IgD-negative memory B cell (primary cell): ENCODE data around the gene TEX264. TPM values are rescaled to one million over a fixed set of nuclear protein-coding genes. Genes with fewer than 3 reads are reported as not detected.
"Not testable (repeated sequence)": the region's sequence is repeated elsewhere in the genome, so short reads cannot be mapped to it uniquely, and the experiment has no call there.

Experiments used
- H3K27ac Mint-ChIP-seq, 3 donors: one replicate each; pipeline ENCODE4 v1.8.0; 2020 to 2022; ENCODE audit warnings: mild to moderate bottlenecking in 3 of 3, mixed read lengths in 3 of 3, moderate library complexity in 1 of 3
- H3K27me3 Mint-ChIP-seq: one replicate; pipeline ENCODE4 v1.8.0; 2021; ENCODE audit warnings: mixed read lengths
- H3K36me3 Mint-ChIP-seq: one replicate; pipeline ENCODE4 v1.8.0; 2020; ENCODE audit warnings: mild to moderate bottlenecking, mixed read lengths
- H3K4me1 Mint-ChIP-seq, 3 donors: one replicate each; pipeline ENCODE4 v1.8.0; 2020 to 2022; ENCODE audit warnings: mixed read lengths in 3 of 3, mild to moderate bottlenecking in 1 of 3
- H3K4me3 Mint-ChIP-seq, 4 donors: one replicate each; pipeline ENCODE4 v1.8.0; 2020 to 2022; ENCODE audit warnings: mild to moderate bottlenecking in 4 of 4, mixed read lengths in 4 of 4, moderate library complexity in 3 of 4
- H3K9me3 Mint-ChIP-seq, 3 donors: one replicate each; pipeline ENCODE4 v1.8.0; 2020 to 2021; ENCODE audit warnings: mixed read lengths in 3 of 3, mild to moderate bottlenecking in 1 of 3
- polyA plus RNA-seq: library from polyadenylated mRNA; unstranded; fragments of 300-500 nt; fragmentation: Illumina TruSeq; gene quantifications from one replicate; pipeline ENCODE4 v1.2.3, GENCODE V29; 2021

Gene TEX264
- polyA plus RNA-seq, 1 donor from 2014 or later: 100 TPM

DNA sequence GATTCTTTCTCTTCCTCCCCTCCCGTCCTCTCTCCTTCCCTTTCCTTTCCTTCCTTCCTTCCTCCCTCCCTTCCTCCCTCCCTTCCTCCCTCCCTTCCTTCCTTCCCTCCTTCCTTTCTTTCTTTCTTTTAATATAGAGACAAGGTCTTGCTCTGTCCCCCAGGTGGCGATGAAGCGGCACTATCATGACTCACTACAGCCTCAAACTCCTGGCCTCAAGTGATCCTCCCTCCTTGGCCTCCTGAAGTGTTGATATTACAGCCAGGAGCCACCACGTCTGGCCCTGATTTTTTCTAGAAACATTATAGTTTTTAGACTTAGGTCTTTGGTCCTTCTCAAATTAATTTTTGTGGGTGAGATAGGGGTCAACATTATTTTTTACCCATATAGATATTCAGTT is 51.3 kb downstream of the TEX264 start:
- Mint-ChIP-seq H3K27ac (no peak overlapping the region), H3K36me3 (peaks cover 3% of the 10 kb centered on the region), H3K4me3 (no peak overlapping the region), H3K4me1 (peaks cover 2 to 17% (median 7%) of the 10 kb centered on the region in 3 donors), H3K27me3 (no peaks in the 10 kb centered on the region), H3K9me3 (no peaks in the 10 kb centered on the region)

DNA sequence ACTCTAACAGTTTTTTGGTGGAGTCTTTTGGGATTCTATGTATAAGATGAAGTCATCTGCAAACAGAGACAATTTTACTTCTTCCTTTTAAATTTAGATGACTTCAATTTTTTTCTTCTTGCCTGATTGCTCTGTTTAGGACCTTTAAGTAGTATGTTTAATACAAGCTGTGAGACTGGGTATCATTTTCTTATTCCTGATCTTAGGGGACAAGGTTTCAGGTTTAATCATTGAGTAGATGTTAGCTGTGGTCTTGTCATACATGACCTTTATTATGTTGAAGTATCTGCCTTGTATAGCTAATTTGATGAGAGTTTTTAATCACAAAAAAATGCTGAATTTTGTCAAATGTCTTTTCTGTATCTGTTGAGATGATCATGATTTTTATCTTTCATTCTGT is 56.4 kb downstream of the TEX264 start:
- no peaks in the 10 kb centered on the region for H3K36me3 Mint-ChIP-seq
- no peaks in the 10 kb centered on the region for H3K9me3 Mint-ChIP-seq
- H3K27me3 Mint-ChIP-seq: no peaks in the 10 kb centered on the region
- H3K4me1 Mint-ChIP-seq: no peaks in the 10 kb centered on the region
- H3K27ac Mint-ChIP-seq: no peak overlapping the region
- no peak overlapping the region for H3K4me3 Mint-ChIP-seq

DNA sequence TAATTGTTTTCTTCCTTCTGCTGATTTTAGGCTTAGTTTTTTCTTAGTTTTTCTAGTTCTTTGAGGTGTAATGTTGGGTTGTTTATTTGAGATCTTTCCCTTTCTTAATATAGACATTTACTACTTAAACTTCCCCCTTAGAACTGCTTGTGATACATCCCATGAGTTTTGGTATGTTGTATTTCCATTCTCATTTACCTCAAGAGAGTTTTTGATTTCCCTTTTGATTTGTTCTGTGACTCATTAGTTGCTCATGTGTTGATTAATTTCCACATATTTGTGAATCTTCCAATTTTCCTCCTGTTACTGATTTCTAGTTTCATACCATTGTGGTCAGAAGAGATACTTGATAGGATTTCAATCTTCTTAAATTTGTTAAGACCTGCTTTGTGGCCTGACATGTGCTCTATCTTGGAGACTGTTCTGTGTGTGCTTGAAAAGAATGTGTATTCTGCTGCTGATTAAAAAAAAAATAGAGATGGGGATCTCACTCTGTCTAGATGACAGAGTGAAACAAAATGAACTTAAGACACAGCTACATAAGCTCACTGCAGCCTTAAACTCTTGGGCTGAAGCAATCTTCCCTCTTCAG is 58.1 kb downstream of the TEX264 start:
- Mint-ChIP-seq H3K9me3 (peaks cover 0 to 4% (median 3%) of the 10 kb centered on the region in 3 donors), H3K27me3 (peaks cover 3% of the 10 kb centered on the region), H3K36me3 (no peaks in the 10 kb centered on the region), H3K4me1 (no peaks in the 10 kb centered on the region), H3K27ac (no peak overlapping the region), H3K4me3 (no peak overlapping the region)

DNA sequence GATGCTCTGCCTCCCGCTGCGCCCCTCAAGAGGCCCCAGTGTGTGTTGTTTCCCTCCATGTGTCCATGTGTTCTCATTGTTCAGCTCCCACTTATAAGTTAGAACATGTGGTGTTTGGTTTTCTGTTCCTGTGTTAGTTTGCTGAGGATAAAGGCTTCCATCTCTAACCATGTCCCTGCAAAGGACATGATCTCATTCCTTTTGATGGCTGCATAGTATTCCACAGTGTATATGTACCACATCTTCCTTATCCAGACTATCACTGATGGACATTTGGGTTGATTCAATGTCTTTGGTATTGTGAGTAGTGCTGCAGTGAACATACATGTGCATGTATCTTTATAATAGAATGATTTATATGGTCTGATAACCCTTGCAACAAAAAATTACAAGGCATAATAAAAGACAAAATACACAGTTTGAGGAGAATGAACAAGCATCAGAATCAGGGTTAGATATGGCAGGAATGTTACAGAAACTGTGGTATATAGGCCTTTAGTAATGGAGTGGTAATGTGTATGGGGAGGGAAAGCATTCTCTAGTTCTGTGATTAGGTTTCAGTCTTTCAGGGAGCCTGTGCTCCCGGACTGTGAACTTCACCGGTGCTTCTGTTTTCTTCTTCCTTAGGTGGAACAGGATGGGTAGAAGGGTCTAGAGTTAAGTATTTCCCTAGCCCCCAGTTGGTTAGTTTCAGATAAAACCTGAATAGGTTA is 63.0 kb downstream of the TEX264 start:
- Mint-ChIP-seq H3K27ac (no peak overlapping the region), H3K4me1 (no peaks in the 10 kb centered on the region), H3K4me3 (no peak overlapping the region), H3K36me3 (no peaks in the 10 kb centered on the region), H3K9me3 (peaks cover 0 to 4% (median 3%) of the 10 kb centered on the region in 3 donors), H3K27me3 (peaks cover 19% of the 10 kb centered on the region)

DNA sequence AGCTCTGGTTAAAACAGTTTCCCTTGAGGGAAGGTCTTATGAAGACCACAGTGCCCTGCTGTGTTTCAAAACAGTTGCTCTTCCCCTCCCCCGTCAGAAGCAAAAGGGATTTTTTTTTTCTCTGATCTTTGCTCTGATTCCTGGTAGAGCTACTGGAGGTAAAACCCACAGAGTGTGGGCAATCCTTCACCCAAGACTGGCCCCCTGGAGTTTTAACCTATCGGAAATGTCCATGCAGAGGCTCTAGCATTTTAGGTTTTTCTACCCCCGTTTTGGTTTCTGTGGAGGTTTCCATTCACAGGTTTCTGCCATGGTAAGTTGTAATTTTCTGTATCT is 63.5 kb downstream of the TEX264 start:
- Mint-ChIP-seq H3K36me3 (no peaks in the 10 kb centered on the region), H3K27me3 (peaks cover 19% of the 10 kb centered on the region), H3K4me1 (no peaks in the 10 kb centered on the region), H3K4me3 (no peak overlapping the region), H3K9me3 (peaks cover 0 to 4% (median 3%) of the 10 kb centered on the region in 3 donors), H3K27ac (no peak overlapping the region)

DNA sequence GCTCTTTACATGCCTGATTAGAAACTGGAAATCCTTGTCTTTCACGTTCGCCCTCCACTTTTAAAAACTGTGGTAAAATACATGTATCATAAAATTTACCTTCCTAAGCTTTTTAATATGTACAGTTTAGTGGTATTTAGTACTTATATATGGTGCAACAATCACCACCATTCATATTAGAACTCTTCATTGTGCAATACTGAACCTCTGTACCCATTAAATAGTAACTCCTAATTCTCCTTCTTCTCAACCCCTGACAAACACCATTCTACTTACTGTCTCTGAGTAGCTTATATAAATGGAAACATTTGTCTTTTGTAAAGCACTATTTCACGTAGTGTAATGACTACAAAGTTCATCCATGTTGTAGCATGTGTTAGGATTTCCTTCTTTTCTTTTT is 64.0 kb downstream of the TEX264 start:
- H3K9me3 Mint-ChIP-seq: peaks cover 0 to 4% (median 3%) of the 10 kb centered on the region in 3 donors
- H3K36me3 Mint-ChIP-seq: no peaks in the 10 kb centered on the region
- no peaks in the 10 kb centered on the region for H3K4me1 Mint-ChIP-seq
- no peak overlapping the region for H3K4me3 Mint-ChIP-seq
- H3K27ac Mint-ChIP-seq: no peak overlapping the region
- peaks cover 19% of the 10 kb centered on the region for H3K27me3 Mint-ChIP-seq

DNA sequence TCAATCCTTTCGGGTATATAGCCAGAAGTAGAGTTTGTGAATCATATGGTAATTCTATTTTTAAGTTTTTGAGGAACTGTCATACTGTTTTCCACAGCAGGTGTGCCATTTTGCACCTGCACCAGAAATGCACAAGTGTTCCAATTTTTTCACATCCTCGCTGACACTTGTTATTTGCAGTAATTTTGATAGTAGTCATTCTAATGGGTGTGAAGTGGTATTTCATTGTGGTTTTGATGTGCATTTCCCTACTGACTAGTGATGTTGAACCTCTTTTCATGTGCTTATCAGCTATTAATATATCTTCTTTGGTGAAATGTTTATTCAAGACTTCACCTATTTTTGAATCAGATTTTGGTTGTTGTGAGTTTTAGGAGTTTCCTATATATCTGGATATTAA is 64.9 kb downstream of the TEX264 start:
- Mint-ChIP-seq H3K27ac (no peak overlapping the region), H3K4me3 (no peak overlapping the region), H3K9me3 (peaks cover 0 to 4% (median 3%) of the 10 kb centered on the region in 3 donors), H3K27me3 (peaks cover 22% of the 10 kb centered on the region), H3K36me3 (no peaks in the 10 kb centered on the region), H3K4me1 (no peaks in the 10 kb centered on the region)

DNA sequence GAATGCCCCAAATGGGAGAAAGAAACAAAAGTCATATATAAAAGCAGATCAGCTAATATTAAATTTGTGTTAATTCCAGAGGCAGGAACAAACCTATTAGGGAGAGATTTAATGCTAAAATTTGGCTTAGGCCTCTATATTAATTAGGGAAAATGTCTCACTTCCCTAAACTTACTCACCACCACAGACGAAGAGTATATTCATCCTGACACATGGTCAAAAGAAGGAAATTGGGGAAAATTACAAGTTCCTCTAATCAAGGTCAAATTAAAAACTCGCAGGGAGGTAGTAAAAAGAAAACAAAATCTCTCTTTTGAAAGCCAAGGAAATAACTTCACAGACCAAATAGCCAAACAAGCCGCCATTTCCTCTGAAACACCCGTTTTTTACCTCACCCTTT is 68.1 kb downstream of the TEX264 start:
- Mint-ChIP-seq H3K36me3 (no peaks in the 10 kb centered on the region), H3K4me3 (no peak overlapping the region), H3K27ac (no peak overlapping the region), H3K9me3 (peaks cover 0 to 3% (median under 1%) of the 10 kb centered on the region in 3 donors), H3K4me1 (peaks cover 0 to 2% (median 0%) of the 10 kb centered on the region in 3 donors), H3K27me3 (peaks cover 23% of the 10 kb centered on the region)

DNA sequence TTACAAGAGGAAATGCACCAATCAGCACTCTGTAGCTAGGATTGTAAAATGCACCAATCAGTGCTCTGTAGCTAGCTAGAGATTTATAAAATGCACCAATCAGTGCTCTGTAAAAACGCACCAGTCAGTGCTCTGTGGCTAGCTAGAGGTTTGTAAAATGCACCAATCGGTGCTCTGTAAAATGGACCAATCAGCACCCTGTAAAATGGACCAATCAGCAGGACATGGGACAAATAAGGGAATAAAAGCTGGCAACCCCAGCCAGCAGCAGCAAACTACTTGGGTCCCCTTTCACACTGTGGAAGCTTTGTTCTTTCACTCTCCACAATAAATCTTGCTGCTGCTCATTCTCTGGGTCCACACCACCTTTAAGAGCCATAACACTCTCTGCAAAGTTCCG is 71.3 kb downstream of the TEX264 start:
- not testable (repeated sequence) for H3K27ac Mint-ChIP-seq, H3K4me3 Mint-ChIP-seq, H3K9me3 Mint-ChIP-seq, H3K4me1 Mint-ChIP-seq, H3K36me3 Mint-ChIP-seq
- peaks cover 18% of the 10 kb centered on the region for H3K27me3 Mint-ChIP-seq

DNA sequence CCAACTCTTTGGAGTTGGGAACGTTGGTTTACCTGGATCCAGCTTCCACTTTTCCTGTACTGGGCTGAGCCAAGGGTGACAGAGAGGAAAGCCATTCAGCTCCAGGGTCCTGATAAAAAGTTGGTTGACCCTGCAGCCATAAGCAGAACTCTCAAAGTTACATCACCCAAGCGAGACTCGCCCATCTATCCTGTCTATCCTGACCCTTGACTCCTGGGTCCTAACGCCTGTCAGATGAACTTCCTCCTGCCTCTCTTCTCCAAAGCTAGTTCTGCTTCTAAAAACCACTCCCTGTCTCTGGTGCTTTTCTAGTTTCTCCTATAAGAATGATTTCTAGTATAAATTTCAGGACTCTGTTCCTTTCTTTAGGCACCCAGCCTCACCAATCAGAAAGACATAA is 71.9 kb downstream of the TEX264 start:
- not testable (repeated sequence) for H3K36me3 Mint-ChIP-seq, H3K4me1 Mint-ChIP-seq, H3K4me3 Mint-ChIP-seq, H3K9me3 Mint-ChIP-seq, H3K27ac Mint-ChIP-seq
- peaks cover 11% of the 10 kb centered on the region for H3K27me3 Mint-ChIP-seq

DNA sequence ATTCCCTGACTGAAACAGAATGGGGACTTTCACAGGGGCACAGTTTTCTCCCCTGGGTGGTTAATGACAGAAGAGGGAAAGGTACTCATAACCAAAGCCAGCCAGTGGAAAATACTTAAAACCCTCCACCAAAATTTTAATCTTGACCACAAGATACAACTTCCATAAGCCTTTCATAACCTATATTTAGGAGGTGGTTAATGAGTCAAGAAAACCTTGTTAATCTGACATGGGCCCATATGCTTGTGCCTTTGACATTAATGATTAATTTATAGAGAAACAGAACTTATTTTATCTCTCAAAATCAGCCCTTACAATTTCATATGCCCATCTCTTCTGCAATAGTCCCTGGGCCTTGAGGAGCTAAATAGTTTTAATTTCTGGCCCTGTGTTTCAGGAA is 76.8 kb downstream of the TEX264 start:
- Mint-ChIP-seq H3K4me3 (no peak overlapping the region), H3K9me3 (peaks cover 0 to 3% (median 0%) of the 10 kb centered on the region in 3 donors), H3K4me1 (peaks cover 4 to 13% (median 13%) of the 10 kb centered on the region in 3 donors), H3K27me3 (peaks cover 3% of the 10 kb centered on the region), H3K27ac (no peak overlapping the region), H3K36me3 (no peaks in the 10 kb centered on the region)

DNA sequence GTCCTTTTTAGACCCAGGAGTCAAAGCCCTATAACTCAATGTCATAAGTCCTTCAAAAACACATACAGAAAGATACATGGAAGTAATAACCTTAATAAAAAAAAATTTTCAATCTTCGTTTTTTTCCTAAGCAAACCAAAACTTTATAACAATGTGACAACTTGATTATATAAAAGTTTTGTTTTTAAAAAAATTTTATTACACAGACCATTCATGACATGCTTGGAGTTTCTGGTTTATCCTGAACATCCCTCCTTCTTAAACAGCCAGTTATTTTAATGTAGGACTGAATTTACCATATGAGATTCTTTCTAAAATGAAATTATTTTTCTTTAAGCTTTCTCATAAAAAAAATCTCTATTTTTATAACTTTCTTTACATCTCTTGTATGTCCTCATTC is 77.3 kb downstream of the TEX264 start:
- Mint-ChIP-seq H3K27me3 (peaks cover 3% of the 10 kb centered on the region), H3K4me1 (peaks cover 4 to 17% (median 14%) of the 10 kb centered on the region in 3 donors), H3K4me3 (no peak overlapping the region), H3K36me3 (no peaks in the 10 kb centered on the region), H3K27ac (no peak overlapping the region), H3K9me3 (no peaks in the 10 kb centered on the region)

DNA sequence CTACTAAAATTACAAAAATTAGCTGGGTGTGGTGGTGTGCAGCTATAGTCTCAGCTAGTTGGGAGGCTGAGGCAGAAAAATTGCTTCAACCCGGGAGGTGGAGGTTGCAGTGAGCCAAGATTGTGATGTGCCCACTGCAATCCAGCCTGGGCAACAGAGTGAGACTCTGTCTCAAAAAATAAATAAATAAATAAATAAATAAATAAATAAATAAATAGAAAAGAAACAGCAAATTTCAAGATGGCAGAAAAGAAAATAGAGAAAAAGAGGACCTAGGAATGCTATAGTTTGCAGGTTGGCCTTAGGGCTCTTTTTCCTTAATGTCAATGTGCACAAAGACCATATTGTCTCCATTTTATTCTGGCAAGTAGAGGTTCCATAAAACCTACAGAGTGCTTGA is 79.8 kb downstream of the TEX264 start:
- H3K4me1 Mint-ChIP-seq: peaks cover 4 to 27% (median 16%) of the 10 kb centered on the region in 3 donors
- no peak overlapping the region for H3K27ac Mint-ChIP-seq
- H3K9me3 Mint-ChIP-seq: no peaks in the 10 kb centered on the region
- H3K36me3 Mint-ChIP-seq: no peaks in the 10 kb centered on the region
- H3K4me3 Mint-ChIP-seq: no peak overlapping the region
- H3K27me3 Mint-ChIP-seq: peaks cover 9% of the 10 kb centered on the region

DNA sequence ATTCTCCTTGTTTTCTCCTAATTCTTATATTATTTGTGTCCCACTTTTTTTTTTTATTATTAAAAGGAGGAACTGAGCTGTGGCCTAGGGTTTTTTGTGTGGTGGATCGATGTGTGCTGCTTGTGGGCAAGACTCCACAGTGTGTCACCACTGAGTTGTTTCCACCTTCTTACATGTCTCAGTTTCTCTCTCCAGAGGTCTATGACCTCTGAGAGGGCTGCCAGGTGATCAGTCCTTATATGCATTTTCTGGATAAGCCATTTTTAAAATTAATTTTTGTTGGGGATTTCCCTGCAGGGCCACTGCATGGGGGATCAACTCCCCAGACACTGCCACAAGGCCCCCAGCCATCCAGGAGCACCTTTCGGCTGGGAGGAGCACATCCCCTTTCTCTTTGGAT is 80.2 kb downstream of the TEX264 start:
- Mint-ChIP-seq H3K9me3 (peaks cover 0 to 1% (median under 1%) of the 10 kb centered on the region in 3 donors), H3K4me3 (no peak overlapping the region), H3K36me3 (no peaks in the 10 kb centered on the region), H3K27me3 (peaks cover 9% of the 10 kb centered on the region), H3K4me1 (peaks cover 4 to 27% (median 16%) of the 10 kb centered on the region in 3 donors), H3K27ac (no peak overlapping the region)
